K562 (cell line): Measurements from ENCODE around the gene MAP2K7. TPM values are rescaled to one million over a fixed set of nuclear protein-coding genes. Genes with fewer than 3 reads are reported as not detected.

Source experiments
- ATAC-seq: fragments of 200-7000 bp; cut with Tn5 transposase; 3 replicates; pipeline ENCODE4 v1.9.1; 2020; ENCODE audit warnings: moderate library complexity
- BruUV-seq: library from RNA; stranded (reverse); fragments of 400-500 nt; replicated peaks from 2 replicates; lab custom pipeline; 2021; lab: Mats Ljungman, UMichigan
- CTCF ChIA-PET: fragments of 300-600 bp; formaldehyde crosslinking; extraction: SDS; loops from one replicate; lab custom pipeline; 2021; ENCODE audit warnings: low intra/inter-chr PET ratio; lab: Yijun Ruan, JAX
- POLR2A ChIA-PET: fragments of 300-600, 350-650 bp; sonication (Branson Sonifier 250); formaldehyde crosslinking; extraction: SDS; loops from one replicate; lab custom pipeline; 2021; ENCODE audit warnings: antibody characterized with exemption, inconsistent platforms; lab: Yijun Ruan, JAX
- DNase-seq, 4 experiments: peaks; one replicate each; pipeline versions ENCODE4 v3.0.0 to v3.0.0-alpha.2; 2011 to 2018; ENCODE audit warnings: low spot score in 3 of 4, mixed read lengths in 3 of 4; ENCODE audit errors: extremely low read depth in 1 of 4
- FAIRE-seq: peaks from 2 replicates; lab custom pipeline; 2011; peaks lifted over from hg19 to GRCh38; lab: Jason Lieb, UNC
- H2AFZ ChIP-seq: 2 replicates; pipeline ENCODE4 v1.6.0; 2011; ENCODE audit warnings: low read depth, low read length, control low read depth, inconsistent platforms
- H3K27ac ChIP-seq: fragments of 200-600 bp; 3 replicates; pipeline ENCODE4 v1.8.0; 2011; ENCODE audit warnings: low read depth, mild to moderate bottlenecking, control low read depth, inconsistent platforms, low read length, moderate library complexity, mixed read lengths; ENCODE audit errors: extremely low read depth
- H3K27me3 ChIP-seq, 2 experiments: fragments of 300-600 bp in 1 of 2; 2 replicates in 1 of 2; 3 replicates in 1 of 2; pipeline versions ENCODE4 v1.6.0 to v1.8.0; 2011; ENCODE audit warnings: inconsistent platforms in 2 of 2, low read length in 2 of 2, mild to moderate bottlenecking in 1 of 2, mixed read lengths in 1 of 2, moderate library complexity in 1 of 2; ENCODE audit not compliant: control insufficient read depth in 2 of 2, insufficient read depth in 2 of 2
- H3K36me3 ChIP-seq: fragments of 300-600 bp; 3 replicates; pipeline ENCODE4 v1.8.0; 2011; ENCODE audit warnings: mild to moderate bottlenecking, low read length, inconsistent platforms; ENCODE audit not compliant: control insufficient read depth, insufficient read depth
- H3K4me1 ChIP-seq, 2 experiments: fragments of 200-600 bp in 1 of 2; replicated peaks in 1 of 2; 2 replicates in 1 of 2; 3 replicates in 1 of 2; pipeline versions ENCODE4 v1.5.1 to v1.8.0; 2011; ENCODE audit warnings: inconsistent platforms in 2 of 2, low read length in 2 of 2, mild to moderate bottlenecking in 1 of 2, mixed read lengths in 1 of 2, moderate library complexity in 1 of 2; ENCODE audit not compliant: control insufficient read depth in 2 of 2, insufficient read depth in 2 of 2
- H3K4me2 ChIP-seq: 2 replicates; pipeline ENCODE4 v1.6.1; 2011; ENCODE audit warnings: low read length, control low read depth, inconsistent platforms, mixed read lengths; ENCODE audit not compliant: insufficient read depth
- H3K4me3 ChIP-seq: fragments of 200-600 bp; sonication (generic), shearing (Covaris generic); 2 replicates; pipeline ENCODE4 v1.5.1; 2016; ENCODE audit warnings: control low read depth, inconsistent platforms
- H3K79me2 ChIP-seq: fragments of 200-600 bp; 3 replicates; pipeline ENCODE4 v1.8.0; 2011; ENCODE audit warnings: low read length, inconsistent platforms; ENCODE audit not compliant: control insufficient read depth, insufficient read depth
- H3K9ac ChIP-seq, 2 experiments: 2 replicates each; pipeline versions ENCODE4 v1.6.0 to v1.6.1; 2011; ENCODE audit warnings: low read depth in 2 of 2, low read length in 2 of 2, control low read depth in 1 of 2, inconsistent platforms in 1 of 2, mild to moderate bottlenecking in 1 of 2, mixed read lengths in 1 of 2; ENCODE audit not compliant: insufficient read depth in 1 of 2
- H3K9me1 ChIP-seq: one replicate; pipeline ENCODE4 v1.6.0; 2011; ENCODE audit warnings: inconsistent platforms, mild to moderate bottlenecking, low read length, moderate library complexity; ENCODE audit not compliant: control insufficient read depth, insufficient read depth
- H3K9me3 ChIP-seq: replicated peaks from 2 replicates; pipeline ENCODE4 v1.5.1; 2011; ENCODE audit warnings: low read depth, low read length, inconsistent platforms; ENCODE audit not compliant: control insufficient read depth, insufficient read depth
- H4K20me1 ChIP-seq: replicated peaks from 2 replicates; pipeline ENCODE4 v1.6.1; 2011; ENCODE audit warnings: low read length, inconsistent platforms, mixed read lengths; ENCODE audit not compliant: control insufficient read depth, insufficient read depth
- HMGN3 ChIP-seq: IDR thresholded peaks from 2 replicates; pipeline ENCODE4 v1.6.1; 2011; ENCODE audit warnings: borderline replicate concordance, low read depth, mild to moderate bottlenecking, mixed read lengths, low read length; ENCODE audit not compliant: insufficient read length; ENCODE audit errors: extremely low read depth
- HNRNPL ChIP-seq: fragments of 200-400 bp; formaldehyde crosslinking; IDR thresholded peaks from 2 replicates; pipeline ENCODE4 v1.6.1; 2017; ENCODE audit warnings: low read depth, mild to moderate bottlenecking, low read length
- POLR2G ChIP-seq: fragments of 200-400 bp; formaldehyde crosslinking; IDR thresholded peaks from 2 replicates; pipeline ENCODE4 v1.6.1; 2017; ENCODE audit warnings: low read depth, mild to moderate bottlenecking, antibody characterized with exemption, low read length, moderate library complexity
- WGBS: fragments of 100-300 bp; shearing (Covaris generic); methylation state at CpG from one replicate; pipeline ENCODE4 v1.1.6; 2016; ENCODE audit warnings: low coverage, mixed read lengths; ENCODE audit not compliant: insufficient coverage; ENCODE audit errors: missing lambda C conversion rate; 5-methylcytosine and 5-hydroxymethylcytosine counted together
- in situ Hi-C: fragments of 300-500 bp; cut with MboI; formaldehyde crosslinking; loops from 4 replicates; pipeline ENCODE4 v1.15.0; 2018; ENCODE audit warnings: inconsistent platforms, mixed read lengths
- intact Hi-C: fragments of 100-400 bp; cut with micrococcal nuclease; formaldehyde crosslinking; loops from 2 replicates; pipeline ENCODE4 v1.14.2; 2022
- polyA plus RNA-seq, 8 experiments: library from polyadenylated mRNA; depleted of rRNA in 4 of 8; stranded (reverse) in 5 of 8; unstranded in 3 of 8; fragments of >200 nt; fragmentation: Nextera tagmentation in 2 of 8; fragmentation: Illumina TruSeq in 1 of 8; extraction: Ambion mirVana in 2 of 8; extraction: Trizol in 1 of 8; gene quantifications; 2 replicates each; pipeline versions ENCODE4 v1.2.1 to v1.2.3, GENCODE V29; 2011 to 2014; ENCODE audit warnings: inconsistent platforms in 1 of 8, missing spikeins in 1 of 8
- total RNA-seq, 7 experiments: library from RNA; depleted of rRNA in 6 of 7; stranded (reverse); fragments of >200 nt in 6 of 7; fragmentation: Illumina TruSeq in 2 of 7; extraction: Trizol in 2 of 7; gene quantifications; 2 replicates each; pipeline versions ENCODE4 v1.2.1 to v1.2.3, GENCODE V29; 2011 to 2021; ENCODE audit warnings: low replicate concordance in 1 of 7
- TF ChIP-seq, protein P1 (sequence below): sonication (generic); formaldehyde crosslinking; IDR thresholded peaks from 2 replicates; pipeline ENCODE4 v1.8.1; 2023; ENCODE audit warnings: mild to moderate bottlenecking, missing genetic modification reagents

Gene MAP2K7
- total and polyA plus RNA-seq, 9 of the 15 experiments (the other 6 are each of a cell fraction or from before 2014, with no cell fraction given): 0.51 to 45.8 (median 14.1) TPM

DNA sequence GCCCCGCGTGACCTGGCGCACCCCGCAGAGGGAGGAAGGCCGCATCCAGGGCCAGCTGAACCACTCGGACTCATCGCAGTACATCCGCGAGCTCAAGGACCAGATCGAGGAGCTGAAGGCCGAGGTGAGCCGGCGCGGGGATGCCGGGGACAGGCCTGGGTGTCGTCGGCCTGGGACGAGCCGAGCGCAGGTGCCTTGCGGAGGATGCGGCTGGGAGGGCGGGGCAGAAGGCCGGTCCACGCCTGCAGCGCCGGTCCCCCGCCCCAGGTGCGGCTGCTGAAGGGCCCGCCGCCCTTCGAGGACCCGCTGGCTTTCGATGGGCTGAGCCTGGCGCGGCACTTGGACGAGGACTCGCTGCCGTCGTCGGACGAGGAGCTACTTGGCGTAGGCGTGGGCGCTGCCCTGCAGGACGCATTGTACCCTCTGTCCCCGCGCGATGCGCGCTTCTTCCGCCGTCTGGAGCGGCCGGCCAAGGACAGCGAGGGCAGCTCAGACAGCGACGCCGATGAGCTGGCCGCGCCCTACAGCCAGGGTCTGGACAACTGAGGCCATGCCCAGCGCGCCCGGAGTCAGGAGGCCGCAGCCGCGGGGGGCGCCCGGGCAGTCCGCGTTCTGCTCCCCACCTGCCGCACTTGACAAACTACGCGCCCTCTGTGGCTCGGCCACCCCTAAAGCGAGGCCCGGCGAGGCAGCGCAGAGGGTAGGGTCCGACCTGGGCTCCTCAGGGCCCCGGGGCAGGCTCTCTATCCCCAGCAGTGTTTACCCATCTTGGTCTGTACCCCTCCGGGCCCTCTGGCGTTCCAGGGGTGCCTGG is 40.3 kb upstream of the MAP2K7 start:
- DNase-seq: peak in 1 of 4 experiments; percentile 46
- intact Hi-C loops: no loop called here
- WGBS: 87% methylated on average over 20 of the region's 83 CpGs
- ATAC-seq: 0 out of 3 replicates have a peak, but pooled peaks have one; percentile 4
- H3K9ac ChIP-seq: peak overlapping the region in 1 of 2 experiments; percentile 72; a peak in 2 of 4 replicates
- ChIA-PET CTCF (no interaction called here), POLR2A (interaction anchor here (0.6 kb wide), 1 partner anchor 134 kb away, joined by 4 read pairs; no protein-coding TSS in a partner anchor)
- no peak overlapping the region for H3K4me3 ChIP-seq
- no peaks in the 10 kb centered on the region for H3K36me3 ChIP-seq
- no peaks in the 10 kb centered on the region for H3K9me3 ChIP-seq
- no peak for FAIRE-seq
- H4K20me1 ChIP-seq: no peaks in the 10 kb centered on the region
- peaks cover 14 to 83% of the 10 kb centered on the region in 2 experiments for H3K4me1 ChIP-seq
- TF ChIP-seq, protein P1, sequence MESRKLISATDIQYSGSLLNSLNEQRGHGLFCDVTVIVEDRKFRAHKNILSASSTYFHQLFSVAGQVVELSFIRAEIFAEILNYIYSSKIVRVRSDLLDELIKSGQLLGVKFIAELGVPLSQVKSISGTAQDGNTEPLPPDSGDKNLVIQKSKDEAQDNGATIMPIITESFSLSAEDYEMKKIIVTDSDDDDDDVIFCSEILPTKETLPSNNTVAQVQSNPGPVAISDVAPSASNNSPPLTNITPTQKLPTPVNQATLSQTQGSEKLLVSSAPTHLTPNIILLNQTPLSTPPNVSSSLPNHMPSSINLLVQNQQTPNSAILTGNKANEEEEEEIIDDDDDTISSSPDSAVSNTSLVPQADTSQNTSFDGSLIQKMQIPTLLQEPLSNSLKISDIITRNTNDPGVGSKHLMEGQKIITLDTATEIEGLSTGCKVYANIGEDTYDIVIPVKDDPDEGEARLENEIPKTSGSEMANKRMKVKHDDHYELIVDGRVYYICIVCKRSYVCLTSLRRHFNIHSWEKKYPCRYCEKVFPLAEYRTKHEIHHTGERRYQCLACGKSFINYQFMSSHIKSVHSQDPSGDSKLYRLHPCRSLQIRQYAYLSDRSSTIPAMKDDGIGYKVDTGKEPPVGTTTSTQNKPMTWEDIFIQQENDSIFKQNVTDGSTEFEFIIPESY: peak; percentile 89
- TF ChIP-seq HNRNPL (peak; percentile 34; the same call in 1 of the 2 replicates), POLR2G (peak; percentile 48; the same call in 1 of the 2 replicates), HMGN3 (no peak)
- no peak overlapping the region for H2AFZ ChIP-seq
- peaks cover 6% of the 10 kb centered on the region for H3K9me1 ChIP-seq
- no peaks in the 10 kb centered on the region for H3K79me2 ChIP-seq
- H3K27ac ChIP-seq: no peak overlapping the region
- H3K27me3 ChIP-seq: no peaks in the 10 kb centered on the region
- H3K4me2 ChIP-seq: no peak overlapping the region
- no TSS peak for BruUV-seq
- in situ Hi-C loops: no loop called here
